Lower leg skin (tissue), 4 donors: Measurements from ENCODE around the gene ATP2B2. TPM values are rescaled to one million over a fixed set of nuclear protein-coding genes. Genes with fewer than 3 reads are reported as not detected.

Experiments
- DNase-seq, 2 donors: peaks; one replicate each; pipeline ENCODE4 v3.0.0-alpha.2; 2019; ENCODE audit warnings: low spot score in 2 of 2
- H3K4me3 ChIP-seq: fragments of 200-600 bp; sonication (generic); 2 replicates; pipeline ENCODE4 v1.5.1; 2017; ENCODE audit warnings: mild to moderate bottlenecking, low read depth; ENCODE audit not compliant: poor library complexity, severe bottlenecking
- POLR2A ChIP-seq, 2 donors: fragments of 450-650 bp; IDR thresholded peaks; one replicate each; pipeline ENCODE4 v1.6.1; 2016 to 2017; ENCODE audit warnings: antibody characterized with exemption in 2 of 2, mild to moderate bottlenecking in 1 of 2, moderate library complexity in 1 of 2
- WGBS, 2 donors: methylation state at CpG; one replicate each; pipeline ENCODE4 v1.1.5; 2018; 5-methylcytosine and 5-hydroxymethylcytosine counted together
- intact Hi-C: fragments of 100-400 bp; cut with DNase I; formaldehyde crosslinking; loops from one replicate; pipeline ENCODE4 v1.15.0; 2023; ENCODE audit warnings: low total_unique reads
- total RNA-seq, 4 donors: library from RNA; depleted of rRNA; stranded (reverse); fragments of >200 nt; gene quantifications; one replicate each; pipeline ENCODE4 v1.1.0, GENCODE V29; 2016
- TF ChIP-seq, protein P1 (sequence below), 3 donors: fragments of 450-650 bp; IDR thresholded peaks; one replicate each; pipeline ENCODE4 v1.5.1; 2016; ENCODE audit warnings: antibody characterized with exemption in 3 of 3, mild to moderate bottlenecking in 3 of 3, moderate library complexity in 2 of 3

The ATP2B2 gene
- total RNA-seq, 4 donors from 2014 or later: 0.12 to 0.45 (median 0.19) TPM; not detected in 1

DNA sequence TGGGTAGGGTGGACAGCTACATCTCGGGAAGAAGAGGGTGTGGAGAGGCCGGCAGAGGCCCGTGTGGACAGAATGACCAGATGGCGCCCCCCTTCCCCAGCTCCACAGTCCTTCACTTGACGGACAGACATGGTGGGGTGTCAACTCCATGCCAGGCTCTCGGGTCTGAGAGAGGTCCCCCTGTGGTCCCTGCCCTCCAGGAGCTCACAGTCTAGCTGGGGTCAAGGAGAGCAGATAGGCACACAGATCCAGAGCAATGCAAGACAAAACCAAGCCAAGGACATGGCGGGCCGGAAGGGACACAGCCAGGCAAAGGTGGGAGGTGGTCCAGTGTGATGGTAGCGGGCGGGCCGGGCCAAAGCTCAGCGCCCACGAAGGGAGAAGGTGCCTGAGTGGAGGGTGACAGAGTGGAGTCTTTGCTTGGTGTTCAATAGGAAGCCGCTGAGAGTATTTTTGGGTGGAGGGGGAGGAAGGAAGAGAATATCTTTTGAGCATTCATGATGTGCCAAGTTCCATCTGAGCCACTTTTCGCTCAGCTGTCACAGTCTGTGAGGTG, 112.4 kb downstream of the ATP2B2 start:
- no peak for DNase-seq
- no peak overlapping the region for H3K4me3 ChIP-seq
- 87 to 88% methylated on average over 15 of the region's 15 CpGs for WGBS, 2 donors
- TF ChIP-seq, protein P1, sequence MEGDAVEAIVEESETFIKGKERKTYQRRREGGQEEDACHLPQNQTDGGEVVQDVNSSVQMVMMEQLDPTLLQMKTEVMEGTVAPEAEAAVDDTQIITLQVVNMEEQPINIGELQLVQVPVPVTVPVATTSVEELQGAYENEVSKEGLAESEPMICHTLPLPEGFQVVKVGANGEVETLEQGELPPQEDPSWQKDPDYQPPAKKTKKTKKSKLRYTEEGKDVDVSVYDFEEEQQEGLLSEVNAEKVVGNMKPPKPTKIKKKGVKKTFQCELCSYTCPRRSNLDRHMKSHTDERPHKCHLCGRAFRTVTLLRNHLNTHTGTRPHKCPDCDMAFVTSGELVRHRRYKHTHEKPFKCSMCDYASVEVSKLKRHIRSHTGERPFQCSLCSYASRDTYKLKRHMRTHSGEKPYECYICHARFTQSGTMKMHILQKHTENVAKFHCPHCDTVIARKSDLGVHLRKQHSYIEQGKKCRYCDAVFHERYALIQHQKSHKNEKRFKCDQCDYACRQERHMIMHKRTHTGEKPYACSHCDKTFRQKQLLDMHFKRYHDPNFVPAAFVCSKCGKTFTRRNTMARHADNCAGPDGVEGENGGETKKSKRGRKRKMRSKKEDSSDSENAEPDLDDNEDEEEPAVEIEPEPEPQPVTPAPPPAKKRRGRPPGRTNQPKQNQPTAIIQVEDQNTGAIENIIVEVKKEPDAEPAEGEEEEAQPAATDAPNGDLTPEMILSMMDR (IDR thresholded peaks at IDR 0.05): no peak
- no peak for TF ChIP-seq POLR2A (IDR thresholded peaks at IDR 0.05)
- intact Hi-C loops: no loop called here

GRCh38 chr3:10392244-10392643, 113.1 kb downstream of the ATP2B2 start:
- TF ChIP-seq, protein P1 (IDR thresholded peaks at IDR 0.05): no peak
- TF ChIP-seq POLR2A (IDR thresholded peaks at IDR 0.05): no peak
- intact Hi-C loops: no loop called here
- DNase-seq: no peak
- 57 to 80% methylated on average over 4 of the region's 4 CpGs for WGBS, 2 donors
- H3K4me3 ChIP-seq: no peak overlapping the region

DNA sequence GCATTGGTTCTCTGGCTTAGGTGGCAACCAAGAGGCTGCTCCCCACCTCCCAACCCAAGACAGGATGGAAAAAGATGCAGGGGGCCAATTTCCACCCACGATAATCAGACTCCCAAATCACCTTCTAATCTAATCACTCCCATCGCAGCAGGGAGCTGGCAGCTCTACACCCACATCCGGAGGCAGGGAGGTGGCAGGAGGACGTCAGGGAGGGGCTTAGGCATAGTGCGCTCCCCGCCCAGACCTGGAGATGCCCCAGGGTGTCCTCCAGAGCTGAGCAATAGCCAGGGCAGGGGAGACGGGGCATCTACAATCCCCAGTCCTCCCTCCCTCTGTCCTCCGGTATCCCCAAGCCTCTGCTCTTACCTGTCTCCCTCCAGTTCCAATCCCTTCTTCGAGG, 114.0 kb downstream of the ATP2B2 start:
- 44 to 73% methylated on average over 9 of the region's 9 CpGs for WGBS, 2 donors
- no peak overlapping the region for H3K4me3 ChIP-seq
- TF ChIP-seq POLR2A (IDR thresholded peaks at IDR 0.05): no peak
- TF ChIP-seq, protein P1 (IDR thresholded peaks at IDR 0.05): no peak
- intact Hi-C loops: no loop called here
- no peak for DNase-seq

DNA sequence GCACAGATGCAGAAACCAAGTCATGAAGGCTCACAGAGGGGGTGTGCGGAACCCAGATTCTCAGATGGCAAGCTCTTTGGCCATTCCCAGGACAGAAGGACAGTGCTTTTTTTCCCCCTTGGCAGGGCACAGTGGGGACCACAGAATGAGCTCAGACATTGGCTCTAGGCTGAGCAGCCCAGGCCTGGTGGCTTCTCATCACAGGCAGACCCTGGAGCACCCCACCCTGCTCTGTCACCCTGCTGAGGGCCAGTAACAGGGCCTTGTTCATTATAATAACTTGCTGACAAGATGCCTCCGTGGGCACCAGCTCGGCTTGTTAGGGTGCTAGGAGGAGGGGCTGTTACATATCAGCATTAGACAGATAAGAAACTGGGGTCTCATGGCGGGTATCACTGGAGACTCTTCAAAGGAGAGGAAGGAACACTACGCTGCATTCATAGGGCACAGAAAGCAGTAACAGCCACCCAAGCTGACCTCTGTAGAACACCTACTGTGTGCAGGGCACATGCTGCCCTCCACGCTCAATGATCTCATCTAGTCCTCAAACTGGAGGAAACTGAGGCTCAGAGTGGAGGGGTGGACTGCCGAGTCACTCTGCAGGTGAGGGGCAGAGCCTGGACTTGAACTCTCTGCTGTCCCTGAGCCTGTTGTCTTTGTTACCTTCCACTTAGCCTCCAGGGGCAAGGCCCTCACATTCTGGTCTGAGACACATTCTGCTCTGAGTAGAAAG, 114.6 kb downstream of the ATP2B2 start:
- intact Hi-C loops: no loop called here
- DNase-seq: no peak
- TF ChIP-seq POLR2A (IDR thresholded peaks at IDR 0.05): no peak
- TF ChIP-seq, protein P1 (IDR thresholded peaks at IDR 0.05): no peak
- WGBS, 2 donors: 70 to 85% methylated on average over 5 to 7 of the region's 7 CpGs
- H3K4me3 ChIP-seq: no peak overlapping the region

DNA sequence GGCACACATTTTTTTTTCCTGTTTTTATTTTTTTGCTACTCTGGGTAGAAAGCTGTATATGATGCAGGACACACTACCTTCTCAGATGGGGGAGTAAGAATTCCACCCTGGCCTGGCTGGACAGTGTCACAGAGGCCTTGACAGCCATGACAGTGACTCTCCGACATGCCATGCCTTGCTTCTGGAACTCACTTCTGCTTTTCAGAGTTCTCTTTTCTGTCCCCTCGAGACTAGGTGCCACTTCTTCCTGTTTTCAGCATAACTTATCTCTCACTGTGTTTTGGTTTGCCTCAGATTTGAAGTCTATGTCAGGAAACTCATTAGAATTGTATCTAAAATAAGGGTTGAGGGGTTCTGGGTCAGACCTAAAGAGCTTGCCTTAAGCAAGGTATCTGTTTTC, 115.4 kb downstream of the ATP2B2 start:
- WGBS, 2 donors: 60 to 66% methylated on average over 2 of the region's 2 CpGs
- no peak for DNase-seq
- no peak overlapping the region for H3K4me3 ChIP-seq
- TF ChIP-seq POLR2A (IDR thresholded peaks at IDR 0.05): no peak
- TF ChIP-seq, protein P1 (IDR thresholded peaks at IDR 0.05): no peak
- intact Hi-C loops: no loop called here
